ENCODE results near the gene EIF2A.

The EIF2A gene

DNA sequence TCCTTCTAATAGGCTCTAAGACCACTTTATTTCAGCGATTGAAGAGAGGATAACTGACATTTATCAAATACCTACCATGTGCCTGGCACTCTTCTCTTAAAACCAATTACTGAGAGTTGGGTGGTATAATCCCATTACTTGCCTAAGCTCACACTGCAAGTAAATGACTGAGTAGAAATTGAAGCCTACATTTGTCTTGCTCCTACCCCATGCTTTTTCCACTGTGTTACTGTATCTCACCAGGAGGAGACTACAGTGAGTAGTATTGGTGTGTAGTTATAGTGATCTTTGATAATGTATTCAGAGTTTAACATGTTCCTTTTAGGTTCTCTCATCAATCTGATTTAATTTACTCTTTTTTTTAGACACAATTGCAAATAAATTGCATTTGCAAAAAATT lies 20.7 kb downstream of the EIF2A start:
- H3K9me3 ChIP-seq (ENCODE audit: control insufficient read depth, low read length), result no peaks in the 10 kb centered on the region
- no peak overlapping the region for H3K27ac ChIP-seq (ENCODE audit: insufficient read depth, low read depth, low read length, poor library complexity, severe bottlenecking)
- peaks cover 12% of the 10 kb centered on the region for H3K36me3 ChIP-seq (ENCODE audit: control insufficient read depth, insufficient read depth, low read length)
- H3K27me3 ChIP-seq (ENCODE audit: control insufficient read depth, insufficient read depth, low read length, poor library complexity, severe bottlenecking), result no peaks in the 10 kb centered on the region
- no peaks in the 10 kb centered on the region for H3K4me1 ChIP-seq (ENCODE audit: control insufficient read depth, insufficient read depth, low read length)
- 93 to 100% methylated on average over 1 of the region's 1 CpG for WGBS, 2 experiments
- no peak overlapping the region for H3K4me3 ChIP-seq (ENCODE audit: insufficient read depth, low read depth, low read length)

DNA sequence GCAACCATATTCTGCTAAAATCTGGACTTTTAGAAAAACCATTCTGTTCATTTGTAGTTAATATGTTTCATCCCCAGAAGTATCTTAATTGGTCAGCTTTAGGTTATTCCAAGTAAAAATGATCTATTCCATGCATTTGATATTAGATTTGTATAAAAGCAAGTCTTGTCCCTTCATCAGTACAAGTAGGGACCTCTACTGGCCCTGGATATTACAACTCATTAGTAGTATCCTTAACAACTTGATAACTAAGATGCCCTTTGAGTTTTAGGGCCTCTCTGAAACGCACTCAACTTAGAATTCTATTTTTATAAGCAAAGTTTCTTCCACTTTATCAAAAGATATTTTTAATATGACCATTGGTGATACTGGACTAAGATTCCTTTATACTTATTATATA lies 31.3 kb downstream of the EIF2A start:
- Histone ChIP-seq H3K36me3 (ENCODE audit: control insufficient read depth, insufficient read depth, low read length) (peaks cover 16% of the 10 kb centered on the region), H3K4me3 (ENCODE audit: insufficient read depth, low read depth, low read length) (no peak overlapping the region), H3K4me1 (ENCODE audit: control insufficient read depth, insufficient read depth, low read length) (no peaks in the 10 kb centered on the region), H3K9me3 (ENCODE audit: control insufficient read depth, low read length) (no peaks in the 10 kb centered on the region), H3K27ac (ENCODE audit: insufficient read depth, low read depth, low read length, poor library complexity, severe bottlenecking) (no peak overlapping the region), H3K27me3 (ENCODE audit: control insufficient read depth, insufficient read depth, low read length, poor library complexity, severe bottlenecking) (no peaks in the 10 kb centered on the region)
- 100% methylated on average over 1 of the region's 1 CpG for WGBS, 2 experiments

DNA sequence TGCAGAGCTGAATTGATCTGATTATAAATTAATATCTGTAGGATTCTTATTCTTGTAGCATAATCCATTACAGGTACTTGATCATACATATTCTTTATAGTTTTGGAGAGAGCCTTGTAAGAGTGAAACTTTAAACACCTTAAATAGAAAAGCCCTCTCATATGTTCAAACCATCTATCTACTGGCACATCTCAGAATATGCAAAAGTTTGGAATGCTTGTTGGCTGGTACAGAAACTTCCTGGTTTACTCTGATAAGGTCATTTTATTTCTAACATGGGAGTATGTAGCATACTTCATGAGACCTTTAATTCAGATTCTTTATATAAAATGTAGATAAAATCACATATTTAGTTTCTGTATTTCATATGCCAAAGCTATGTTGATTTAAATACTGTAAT lies 34.6 kb downstream of the EIF2A start:
- Histone ChIP-seq H3K27ac (ENCODE audit: insufficient read depth, low read depth, low read length, poor library complexity, severe bottlenecking) (no peak overlapping the region), H3K9me3 (ENCODE audit: control insufficient read depth, low read length) (no peaks in the 10 kb centered on the region), H3K4me3 (ENCODE audit: insufficient read depth, low read depth, low read length) (no peak overlapping the region), H3K36me3 (ENCODE audit: control insufficient read depth, insufficient read depth, low read length) (peaks cover 17% of the 10 kb centered on the region), H3K27me3 (ENCODE audit: control insufficient read depth, insufficient read depth, low read length, poor library complexity, severe bottlenecking) (no peaks in the 10 kb centered on the region), H3K4me1 (ENCODE audit: control insufficient read depth, insufficient read depth, low read length) (no peaks in the 10 kb centered on the region)

DNA sequence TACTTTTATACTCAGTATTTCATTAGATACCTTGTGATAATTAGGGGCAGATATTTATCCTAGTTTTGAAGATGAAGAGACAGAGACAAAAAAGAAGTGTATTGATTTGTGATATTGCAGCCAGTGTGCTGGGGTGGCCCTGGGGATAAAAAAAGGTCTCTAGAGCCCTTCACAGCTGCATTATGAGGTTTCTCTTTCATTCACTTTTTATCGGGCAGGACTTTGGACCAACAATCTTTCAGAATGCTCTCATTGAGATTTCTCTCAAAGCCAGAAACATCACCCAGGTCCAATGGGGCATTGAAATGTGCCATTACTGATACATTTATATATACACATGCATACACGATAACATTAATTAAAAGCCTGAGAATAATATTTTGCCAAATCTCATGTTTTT lies 36.0 kb downstream of the EIF2A start:
- Histone ChIP-seq H3K36me3 (ENCODE audit: control insufficient read depth, insufficient read depth, low read length) (peaks cover 10% of the 10 kb centered on the region), H3K27ac (ENCODE audit: insufficient read depth, low read depth, low read length, poor library complexity, severe bottlenecking) (no peak overlapping the region), H3K4me1 (ENCODE audit: control insufficient read depth, insufficient read depth, low read length) (no peaks in the 10 kb centered on the region), H3K9me3 (ENCODE audit: control insufficient read depth, low read length) (no peaks in the 10 kb centered on the region), H3K27me3 (ENCODE audit: control insufficient read depth, insufficient read depth, low read length, poor library complexity, severe bottlenecking) (no peaks in the 10 kb centered on the region), H3K4me3 (ENCODE audit: insufficient read depth, low read depth, low read length) (no peak overlapping the region)
- WGBS, 2 experiments, result 88 to 90% methylated on average over 2 of the region's 2 CpGs

DNA sequence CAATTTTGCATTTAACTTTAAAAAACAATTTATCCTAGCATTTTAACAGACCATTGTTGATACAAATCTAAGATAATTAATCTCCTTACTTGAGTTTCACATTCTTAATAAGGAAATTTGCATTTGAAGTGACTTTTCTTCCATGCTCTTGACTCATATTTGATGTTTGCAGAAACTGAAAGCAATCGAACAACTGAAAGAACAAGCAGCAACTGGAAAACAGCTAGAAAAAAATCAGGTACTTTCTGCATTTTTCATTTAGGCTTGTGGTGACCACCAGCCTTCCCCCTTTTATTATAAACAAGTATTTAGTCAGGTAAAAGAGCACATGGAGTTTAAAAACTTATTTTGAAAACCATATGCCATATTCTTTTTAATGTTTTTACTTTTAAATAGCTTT lies 36.4 kb downstream of the EIF2A start:
- Histone ChIP-seq H3K36me3 (ENCODE audit: control insufficient read depth, insufficient read depth, low read length) (peaks cover 10% of the 10 kb centered on the region), H3K27ac (ENCODE audit: insufficient read depth, low read depth, low read length, poor library complexity, severe bottlenecking) (no peak overlapping the region), H3K4me1 (ENCODE audit: control insufficient read depth, insufficient read depth, low read length) (no peaks in the 10 kb centered on the region), H3K9me3 (ENCODE audit: control insufficient read depth, low read length) (no peaks in the 10 kb centered on the region), H3K4me3 (ENCODE audit: insufficient read depth, low read depth, low read length) (no peak overlapping the region), H3K27me3 (ENCODE audit: control insufficient read depth, insufficient read depth, low read length, poor library complexity, severe bottlenecking) (no peaks in the 10 kb centered on the region)
- 91 to 95% methylated on average over 1 of the region's 1 CpG for WGBS, 2 experiments

- no peaks in the 10 kb centered on the region for H3K9me3 ChIP-seq (ENCODE audit: control insufficient read depth, low read length)
- WGBS, 2 experiments, result 82 to 83% methylated on average over 9 of the region's 9 CpGs
- H3K4me1 ChIP-seq (ENCODE audit: control insufficient read depth, insufficient read depth, low read length), result no peaks in the 10 kb centered on the region
- H3K4me3 ChIP-seq (ENCODE audit: insufficient read depth, low read depth, low read length), result no peak overlapping the region
- peaks cover 10% of the 10 kb centered on the region for H3K36me3 ChIP-seq (ENCODE audit: control insufficient read depth, insufficient read depth, low read length)
- H3K27ac ChIP-seq (ENCODE audit: insufficient read depth, low read depth, low read length, poor library complexity, severe bottlenecking), result no peak overlapping the region
- H3K27me3 ChIP-seq (ENCODE audit: control insufficient read depth, insufficient read depth, low read length, poor library complexity, severe bottlenecking), result no peaks in the 10 kb centered on the region
Observed at GRCh38 chr3:150588027-150588830, 41.6 kb downstream of the EIF2A start.

DNA sequence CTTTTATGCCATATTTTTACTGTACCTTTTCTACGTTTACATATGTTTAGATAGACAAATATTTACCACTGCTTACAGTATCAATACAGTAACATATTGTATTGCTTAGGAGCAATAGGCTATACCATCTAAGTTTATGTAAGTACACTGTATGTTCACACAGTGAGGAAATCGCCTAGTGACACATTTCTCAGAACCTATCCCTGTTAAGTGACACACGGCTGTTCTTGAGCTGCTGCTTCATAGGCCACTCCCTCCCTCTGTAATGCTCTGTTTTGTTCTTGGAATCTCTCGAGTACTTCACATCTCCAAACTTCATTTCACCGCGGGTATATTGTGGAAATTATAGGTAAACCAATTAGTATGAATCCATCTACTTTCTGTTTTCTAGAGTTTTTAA lies 43.2 kb downstream of the EIF2A start:
- no peak overlapping the region for H3K27ac ChIP-seq (ENCODE audit: insufficient read depth, low read depth, low read length, poor library complexity, severe bottlenecking)
- WGBS, 2 experiments, result 89 to 95% methylated on average over 2 to 3 of the region's 6 CpGs
- H3K4me1 ChIP-seq (ENCODE audit: control insufficient read depth, insufficient read depth, low read length), result no peaks in the 10 kb centered on the region
- H3K27me3 ChIP-seq (ENCODE audit: control insufficient read depth, insufficient read depth, low read length, poor library complexity, severe bottlenecking), result no peaks in the 10 kb centered on the region
- no peaks in the 10 kb centered on the region for H3K9me3 ChIP-seq (ENCODE audit: control insufficient read depth, low read length)
- peaks cover 3% of the 10 kb centered on the region for H3K36me3 ChIP-seq (ENCODE audit: control insufficient read depth, insufficient read depth, low read length)
- no peak overlapping the region for H3K4me3 ChIP-seq (ENCODE audit: insufficient read depth, low read depth, low read length)

DNA sequence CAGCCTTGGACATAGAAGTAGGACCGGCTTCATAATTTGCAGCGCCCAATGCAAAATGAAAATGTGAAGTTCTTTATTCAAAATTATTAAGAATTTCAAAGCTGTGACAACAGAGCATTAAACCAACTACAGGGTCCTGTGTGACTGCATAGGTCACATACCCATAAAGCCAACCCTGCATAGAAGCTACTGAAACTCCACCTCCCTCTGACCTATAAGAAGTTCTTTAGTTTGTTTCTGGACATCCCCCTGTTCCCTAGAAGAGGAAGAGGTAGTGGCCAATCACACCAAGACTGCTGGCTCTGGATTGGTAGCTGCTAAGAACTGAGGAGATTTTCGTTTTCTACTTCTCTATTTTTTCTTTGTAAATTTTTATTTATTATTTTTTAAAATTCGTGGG lies 47.6 kb downstream of the EIF2A start:
- no peaks in the 10 kb centered on the region for H3K27me3 ChIP-seq (ENCODE audit: control insufficient read depth, insufficient read depth, low read length, poor library complexity, severe bottlenecking)
- H3K9me3 ChIP-seq (ENCODE audit: control insufficient read depth, low read length), result no peaks in the 10 kb centered on the region
- H3K36me3 ChIP-seq (ENCODE audit: control insufficient read depth, insufficient read depth, low read length), result no peaks in the 10 kb centered on the region
- WGBS, 2 experiments, result 84 to 89% methylated on average over 2 to 4 of the region's 4 CpGs
- H3K27ac ChIP-seq (ENCODE audit: insufficient read depth, low read depth, low read length, poor library complexity, severe bottlenecking), result no peak overlapping the region
- no peak overlapping the region for H3K4me3 ChIP-seq (ENCODE audit: insufficient read depth, low read depth, low read length)
- H3K4me1 ChIP-seq (ENCODE audit: control insufficient read depth, insufficient read depth, low read length), result no peaks in the 10 kb centered on the region

- Histone ChIP-seq H3K27me3 (ENCODE audit: control insufficient read depth, insufficient read depth, low read length, poor library complexity, severe bottlenecking) (no peaks in the 10 kb centered on the region), H3K9me3 (ENCODE audit: control insufficient read depth, low read length) (no peaks in the 10 kb centered on the region), H3K36me3 (ENCODE audit: control insufficient read depth, insufficient read depth, low read length) (no peaks in the 10 kb centered on the region), H3K27ac (ENCODE audit: insufficient read depth, low read depth, low read length, poor library complexity, severe bottlenecking) (no peak overlapping the region), H3K4me3 (ENCODE audit: insufficient read depth, low read depth, low read length) (no peak overlapping the region), H3K4me1 (ENCODE audit: control insufficient read depth, insufficient read depth, low read length) (peaks cover 3% of the 10 kb centered on the region)
- 94% methylated on average over 4 of the region's 4 CpGs for WGBS, 2 experiments
Observed at GRCh38 chr3:150597646-150598045, 51.1 kb downstream of the EIF2A start.

DNA sequence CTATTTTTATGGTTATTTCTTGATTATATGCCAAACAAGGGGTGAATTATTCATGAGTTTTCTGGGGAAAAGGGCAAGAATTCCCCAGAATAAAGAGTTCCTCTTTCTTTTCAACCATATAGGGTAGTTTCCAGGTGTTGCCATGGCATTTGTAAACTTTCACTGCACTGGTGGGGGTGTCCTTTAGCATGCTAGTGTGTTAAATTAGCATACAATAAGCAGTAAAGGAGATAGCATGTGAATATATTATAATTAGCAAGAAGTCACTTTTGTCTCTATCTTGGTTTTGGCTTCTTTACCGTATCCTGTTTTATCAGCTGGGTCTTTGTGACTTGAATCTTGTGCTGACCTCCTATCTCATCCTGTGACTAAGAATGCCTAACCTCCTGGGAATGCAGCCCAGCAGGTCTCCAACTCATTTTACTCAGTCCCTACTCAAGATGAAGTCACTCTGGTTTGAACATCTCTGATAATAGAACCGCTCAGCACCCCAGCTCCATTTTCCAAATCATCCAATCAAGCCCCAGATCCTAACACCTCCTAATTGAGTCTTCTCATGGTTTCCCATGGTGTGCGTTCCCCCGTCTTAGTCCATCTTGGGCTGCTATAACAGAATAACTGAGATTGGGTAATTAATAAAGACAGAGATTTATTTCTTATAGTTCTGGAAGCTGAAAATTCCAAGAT lies 53.2 kb downstream of the EIF2A start:
- Histone ChIP-seq H3K27me3 (ENCODE audit: control insufficient read depth, insufficient read depth, low read length, poor library complexity, severe bottlenecking) (no peaks in the 10 kb centered on the region), H3K9me3 (ENCODE audit: control insufficient read depth, low read length) (no peaks in the 10 kb centered on the region), H3K4me1 (ENCODE audit: control insufficient read depth, insufficient read depth, low read length) (peaks cover 3% of the 10 kb centered on the region), H3K4me3 (ENCODE audit: insufficient read depth, low read depth, low read length) (no peak overlapping the region), H3K36me3 (ENCODE audit: control insufficient read depth, insufficient read depth, low read length) (no peaks in the 10 kb centered on the region), H3K27ac (ENCODE audit: insufficient read depth, low read depth, low read length, poor library complexity, severe bottlenecking) (no peak overlapping the region)
- WGBS, 2 experiments, result 61 to 63% methylated on average over 4 of the region's 4 CpGs
